Gastrocnemius medialis (tissue), 4 donors: ENCODE results near the gene NELFB. TPM values are rescaled to one million over a fixed set of nuclear protein-coding genes. Genes with fewer than 3 reads are reported as not detected.
A peak's percentile ranks its signal among the peaks of the same experiment; 100 is the strongest.

Experiments used
- ATAC-seq, 2 donors: fragments of 150-250 bp; one replicate each; pipeline ENCODE4 v1.9.1; 2016
- DNase-seq, 2 donors: peaks; one replicate each; pipeline ENCODE4 v3.0.0-alpha.2; 2019
- H3K27ac ChIP-seq, 4 donors: fragments of 200-600 bp; sonication (generic); 1 replicate in 1 of 4; 2 replicates in 3 of 4; pipeline ENCODE4 v1.5.1; 2016 to 2018; ENCODE audit warnings: mild to moderate bottlenecking in 2 of 4, moderate library complexity in 1 of 4
- H3K27me3 ChIP-seq, 3 donors: fragments of 200-600 bp; sonication (generic) in 2 of 3; 1 replicate in 1 of 3; 2 replicates in 2 of 3; pipeline versions ENCODE4 v1.5.1 to v1.6.0; 2016 to 2019; ENCODE audit warnings: mild to moderate bottlenecking in 1 of 3, moderate library complexity in 1 of 3
- H3K36me3 ChIP-seq, 2 donors: fragments of 200-600 bp; sonication (generic) in 1 of 2; one replicate each; pipeline ENCODE4 v1.5.1; 2017 to 2018
- H3K4me1 ChIP-seq, 2 donors: fragments of 200-600 bp; sonication (generic) in 1 of 2; one replicate each; pipeline ENCODE4 v1.5.1; 2016 to 2017; ENCODE audit warnings: mild to moderate bottlenecking in 2 of 2
- H3K4me3 ChIP-seq, 4 donors: fragments of 200-600 bp; sonication (generic) in 3 of 4; 1 replicate in 1 of 4; 2 replicates in 3 of 4; pipeline ENCODE4 v1.5.1; 2016 to 2019; ENCODE audit warnings: mild to moderate bottlenecking in 2 of 4
- H3K9me3 ChIP-seq, 3 donors: fragments of 200-600 bp; sonication (generic) in 2 of 3; 1 replicate in 1 of 3; 2 replicates in 2 of 3; pipeline ENCODE4 v1.5.1; 2016 to 2019
- POLR2A ChIP-seq, 2 donors: fragments of 450-650 bp; IDR thresholded peaks; one replicate each; pipeline ENCODE4 v1.6.1; 2017; ENCODE audit warnings: antibody characterized with exemption in 2 of 2, mild to moderate bottlenecking in 2 of 2, moderate library complexity in 2 of 2
- in situ Hi-C, 4 donors: fragments of 200-750 bp; cut with MboI; loops; one replicate each; pipeline versions ENCODE4 v1.15.0 to v1.8.0; 2017; ENCODE audit warnings: low sequenced_read_pairs in 4 of 4
- intact Hi-C: fragments of 100-400 bp; cut with DNase I; formaldehyde crosslinking; loops from one replicate; pipeline ENCODE4 v1.15.1; 2023; ENCODE audit warnings: low total_unique reads
- total RNA-seq, 4 donors: library from RNA; depleted of rRNA; stranded (reverse); fragments of >200 nt; gene quantifications; one replicate each; pipeline versions ENCODE4 v1.1.0 to v1.2.3, GENCODE V29; 2016
- TF ChIP-seq, protein P1 (sequence below), 5 experiments: fragments of 450-650 bp in 3 of 5; fragments of 200-600 bp in 2 of 5; sonication (generic) in 2 of 5; IDR thresholded peaks in 4 of 5; conservative IDR thresholded peaks in 1 of 5; 1 replicate in 4 of 5; 2 replicates in 1 of 5; pipeline ENCODE4 v1.5.1; 2016 to 2019; ENCODE audit warnings: antibody characterized with exemption in 5 of 5, mild to moderate bottlenecking in 3 of 5, moderate library complexity in 3 of 5

The NELFB gene
- total RNA-seq, 4 donors from 2014 or later = 21.6 to 61.5 (median 39.4) TPM

GRCh38 chr9:137277329-137278041, 22.4 kb downstream of the NELFB start, which contains the start of gene TOR4A:
Gene TOR4A (plus strand): TSS chr9:137277726. CDS start chr9:137278690, 964 bp downstream.
- TF ChIP-seq POLR2A (IDR thresholded peaks at IDR 0.05) = peak; percentile 19 to 47
- TF ChIP-seq, protein P1, sequence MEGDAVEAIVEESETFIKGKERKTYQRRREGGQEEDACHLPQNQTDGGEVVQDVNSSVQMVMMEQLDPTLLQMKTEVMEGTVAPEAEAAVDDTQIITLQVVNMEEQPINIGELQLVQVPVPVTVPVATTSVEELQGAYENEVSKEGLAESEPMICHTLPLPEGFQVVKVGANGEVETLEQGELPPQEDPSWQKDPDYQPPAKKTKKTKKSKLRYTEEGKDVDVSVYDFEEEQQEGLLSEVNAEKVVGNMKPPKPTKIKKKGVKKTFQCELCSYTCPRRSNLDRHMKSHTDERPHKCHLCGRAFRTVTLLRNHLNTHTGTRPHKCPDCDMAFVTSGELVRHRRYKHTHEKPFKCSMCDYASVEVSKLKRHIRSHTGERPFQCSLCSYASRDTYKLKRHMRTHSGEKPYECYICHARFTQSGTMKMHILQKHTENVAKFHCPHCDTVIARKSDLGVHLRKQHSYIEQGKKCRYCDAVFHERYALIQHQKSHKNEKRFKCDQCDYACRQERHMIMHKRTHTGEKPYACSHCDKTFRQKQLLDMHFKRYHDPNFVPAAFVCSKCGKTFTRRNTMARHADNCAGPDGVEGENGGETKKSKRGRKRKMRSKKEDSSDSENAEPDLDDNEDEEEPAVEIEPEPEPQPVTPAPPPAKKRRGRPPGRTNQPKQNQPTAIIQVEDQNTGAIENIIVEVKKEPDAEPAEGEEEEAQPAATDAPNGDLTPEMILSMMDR (IDR thresholded peaks at IDR 0.05 in 4 of 5, conservative IDR thresholded peaks at IDR 0.05 in 1 of 5) = peak in 1 of 5 experiments; percentile 9
- peak within 1 kb of the TSS; percentile 68 to 83 (median 80) for H3K27ac ChIP-seq
- intact Hi-C loops = no loop called here
- in situ Hi-C loops = loop anchor here in 3 of 4 donors (25.0 kb wide), 1 partner anchor 135 kb away; the partner anchor contains the start of genes EXD3 (in 3 of the 3) and NOXA1 (in 3 of the 3)
- H3K36me3 ChIP-seq = peaks cover 0 to 10% of the 10 kb centered on the region in 2 donors
- peaks cover 17 to 21% of the 10 kb centered on the region in 2 donors for H3K4me1 ChIP-seq
- no peaks in the 10 kb centered on the region for H3K9me3 ChIP-seq
- H3K27me3 ChIP-seq = peaks cover 13 to 46% (median 20%) of the 10 kb centered on the region in 3 donors
- DNase-seq (peak; percentile 52 to 57), ATAC-seq (peak; percentile 61 to 62)
- peak within 1 kb of the TSS; percentile 36 to 51 (median 49) for H3K4me3 ChIP-seq

- H3K27me3 ChIP-seq = peaks cover 13 to 46% (median 20%) of the 10 kb centered on the region in 3 donors
- intact Hi-C loops (no loop called here), in situ Hi-C loops (loop anchor here in 3 of 4 donors (25.0 kb wide), 1 partner anchor 134 kb away; the partner anchor contains the start of genes EXD3 (in 3 of the 3) and NOXA1 (in 3 of the 3))
- H3K36me3 ChIP-seq = peaks cover 0 to 3% of the 10 kb centered on the region in 2 donors
- peak overlapping the region; percentile 68 to 83 (median 80) for H3K27ac ChIP-seq
- TF ChIP-seq, protein P1 (IDR thresholded peaks at IDR 0.05 in 4 of 5, conservative IDR thresholded peaks at IDR 0.05 in 1 of 5) = no peak
- TF ChIP-seq POLR2A (IDR thresholded peaks at IDR 0.05) = no peak
- H3K4me3 ChIP-seq = peak overlapping the region; percentile 36 to 51 (median 49)
- ATAC-seq (no peak), DNase-seq (no peak)
- peaks cover 17 to 21% of the 10 kb centered on the region in 2 donors for H3K4me1 ChIP-seq
- no peaks in the 10 kb centered on the region for H3K9me3 ChIP-seq
Measured at GRCh38 chr9:137278061-137278701, 23.1 kb downstream of the NELFB start.

DNA sequence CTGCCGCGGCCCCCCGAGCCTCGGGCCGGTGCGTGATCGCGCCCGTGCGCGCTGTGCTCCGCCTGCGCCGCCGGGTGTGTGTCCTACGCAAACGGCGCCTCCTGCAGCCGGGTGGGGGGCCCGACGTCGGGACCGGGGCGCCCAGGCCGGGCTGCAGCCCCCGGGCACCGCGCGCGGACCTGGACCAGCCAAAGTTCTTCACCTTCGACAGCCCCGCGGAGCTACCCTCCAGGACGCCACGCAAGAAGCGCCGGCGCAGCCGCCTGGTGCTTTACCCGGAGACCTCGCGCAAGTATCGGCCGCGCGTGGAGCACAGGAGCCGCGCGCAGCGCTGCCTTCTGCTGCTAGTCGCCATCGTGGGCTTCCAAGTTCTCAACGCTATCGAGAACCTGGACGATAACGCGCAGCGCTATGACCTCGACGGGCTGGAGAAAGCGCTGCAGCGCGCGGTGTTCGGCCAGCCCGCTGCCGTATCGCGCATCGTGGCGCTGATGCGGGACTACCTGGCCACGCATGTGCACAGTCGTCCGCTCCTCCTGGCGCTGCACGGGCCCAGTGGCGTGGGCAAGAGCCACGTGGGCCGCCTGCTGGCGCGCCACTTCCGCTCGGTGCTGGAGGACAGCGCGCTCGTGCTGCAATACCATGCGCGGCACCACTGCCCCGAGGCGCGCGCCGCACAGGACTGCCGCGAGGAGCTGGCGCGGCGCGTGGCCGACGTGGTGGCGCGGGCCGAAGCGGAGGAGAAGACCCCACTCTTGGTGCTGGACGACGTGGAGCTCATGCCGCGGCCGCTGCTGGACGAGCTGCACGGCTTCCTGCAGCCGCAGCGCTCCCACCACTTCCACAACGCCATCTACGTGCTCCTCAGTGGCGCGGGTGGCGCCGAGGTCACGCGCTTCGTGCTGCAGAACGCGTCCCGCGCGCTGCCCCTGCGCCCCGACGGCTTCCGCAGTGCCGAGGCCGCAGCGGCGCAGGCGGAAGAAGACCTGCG, 23.9 kb downstream of the NELFB start:
- Histone ChIP-seq H3K4me1 (peaks cover 17 to 21% of the 10 kb centered on the region in 2 donors), H3K36me3 (no peaks in the 10 kb centered on the region), H3K9me3 (no peaks in the 10 kb centered on the region), H3K4me3 (peak overlapping the region in 2 of 4 donors; percentile 36 to 51), H3K27ac (peak overlapping the region in 3 of 4 donors; percentile 78 to 83 (median 81)), H3K27me3 (peaks cover 20 to 54% (median 21%) of the 10 kb centered on the region in 3 donors)
- intact Hi-C loops = no loop called here
- TF ChIP-seq POLR2A (IDR thresholded peaks at IDR 0.05) = no peak
- TF ChIP-seq, protein P1 (IDR thresholded peaks at IDR 0.05 in 4 of 5, conservative IDR thresholded peaks at IDR 0.05 in 1 of 5) = no peak
- DNase-seq = no peak
- no peak for ATAC-seq
- in situ Hi-C loops = loop anchor here in 3 of 4 donors (25.0 kb wide), 1 partner anchor 133 kb away; the partner anchor contains the start of genes EXD3 (in 3 of the 3) and NOXA1 (in 3 of the 3)
